OCI-LY3 (cell line): Measurements from ENCODE around the gene ERP27.

Source experiments
- EZH2phosphoT487 ChIP-seq: fragments of 200-600 bp; shearing (Covaris generic); IDR thresholded peaks from 2 replicates; pipeline ENCODE4 v1.6.1; 2018; ENCODE audit warnings: antibody characterized with exemption, mixed run types, low read depth
- TF ChIP-seq, protein P1 (sequence below): fragments of 200-600, 300-600 bp; sonication (generic); IDR thresholded peaks from 2 replicates; pipeline ENCODE4 v1.5.1; 2014; ENCODE audit warnings: antibody characterized with exemption, low read length, low read depth

- TF ChIP-seq, protein P1, sequence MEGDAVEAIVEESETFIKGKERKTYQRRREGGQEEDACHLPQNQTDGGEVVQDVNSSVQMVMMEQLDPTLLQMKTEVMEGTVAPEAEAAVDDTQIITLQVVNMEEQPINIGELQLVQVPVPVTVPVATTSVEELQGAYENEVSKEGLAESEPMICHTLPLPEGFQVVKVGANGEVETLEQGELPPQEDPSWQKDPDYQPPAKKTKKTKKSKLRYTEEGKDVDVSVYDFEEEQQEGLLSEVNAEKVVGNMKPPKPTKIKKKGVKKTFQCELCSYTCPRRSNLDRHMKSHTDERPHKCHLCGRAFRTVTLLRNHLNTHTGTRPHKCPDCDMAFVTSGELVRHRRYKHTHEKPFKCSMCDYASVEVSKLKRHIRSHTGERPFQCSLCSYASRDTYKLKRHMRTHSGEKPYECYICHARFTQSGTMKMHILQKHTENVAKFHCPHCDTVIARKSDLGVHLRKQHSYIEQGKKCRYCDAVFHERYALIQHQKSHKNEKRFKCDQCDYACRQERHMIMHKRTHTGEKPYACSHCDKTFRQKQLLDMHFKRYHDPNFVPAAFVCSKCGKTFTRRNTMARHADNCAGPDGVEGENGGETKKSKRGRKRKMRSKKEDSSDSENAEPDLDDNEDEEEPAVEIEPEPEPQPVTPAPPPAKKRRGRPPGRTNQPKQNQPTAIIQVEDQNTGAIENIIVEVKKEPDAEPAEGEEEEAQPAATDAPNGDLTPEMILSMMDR = no peak
- TF ChIP-seq EZH2phosphoT487 = no peak
These were observed 35.9 kb downstream of the ERP27 start for GRCh38 chr12:14902465-14902864.
